GM11168 (cell line): ENCODE measurements around the gene MRPL23.

Source experiments
- in situ Hi-C: fragments of 300-500 bp; cut with MboI; formaldehyde crosslinking; loops from one replicate; pipeline ENCODE4 v1.12.0; 2022; ENCODE audit warnings: low sequenced_read_pairs; ENCODE audit not compliant: unreplicated experiment

MRPL23 gene

GRCh38 chr11:1946812-1947484 is at the start of gene MRPL23:
MRPL23 (plus strand) TSS chr11:1947332; CDS start chr11:1947363, 31 bp downstream.
- in situ Hi-C loops: no loop called here

GRCh38 chr11:1899090-1899489 is 48.0 kb upstream of the MRPL23 start:
- in situ Hi-C loops: loop anchor here (5.0 kb wide), 1 partner anchor 43 kb away; no protein-coding TSS in a partner anchor

DNA sequence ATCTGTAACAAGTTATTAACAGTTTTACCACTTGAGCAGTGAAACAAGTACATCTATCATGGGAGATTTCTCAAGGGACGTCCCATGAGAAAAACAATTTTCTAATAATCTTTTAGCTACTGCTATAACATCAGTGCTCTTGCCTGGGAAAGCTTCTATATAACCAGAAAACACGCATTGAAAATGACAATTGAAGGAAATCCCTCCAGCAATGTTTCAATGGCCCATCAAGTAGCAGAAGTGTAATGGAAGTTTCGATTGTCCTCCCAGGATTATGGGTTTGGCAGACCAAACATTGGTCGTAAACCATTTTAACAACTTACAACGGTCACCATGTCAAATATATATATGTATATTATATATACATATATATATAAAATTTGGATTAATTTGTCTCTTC is 47.4 kb upstream of the MRPL23 start:
- in situ Hi-C loops: loop anchor here (5.0 kb wide), 1 partner anchor 43 kb away; no protein-coding TSS in a partner anchor

DNA sequence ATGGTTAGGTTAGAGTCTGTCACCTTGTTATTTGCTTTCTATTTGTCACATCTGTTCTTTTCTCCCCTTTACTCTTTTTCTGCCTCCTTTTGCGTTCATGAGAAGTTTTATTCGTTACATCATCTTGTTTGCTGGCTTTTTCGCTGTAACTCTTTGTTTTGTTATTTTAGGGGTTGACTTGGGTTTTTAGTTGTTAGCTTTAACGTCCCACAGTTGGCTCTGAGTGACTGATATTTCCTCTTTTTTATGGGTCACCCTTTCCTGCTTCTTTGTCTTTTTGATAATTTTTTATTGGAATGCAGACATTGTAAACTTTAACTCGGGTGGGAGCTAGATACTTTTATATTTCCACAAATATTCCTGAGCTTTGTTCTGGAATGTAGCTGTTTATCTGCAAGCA is 41.0 kb upstream of the MRPL23 start:
- in situ Hi-C loops: no loop called here

DNA sequence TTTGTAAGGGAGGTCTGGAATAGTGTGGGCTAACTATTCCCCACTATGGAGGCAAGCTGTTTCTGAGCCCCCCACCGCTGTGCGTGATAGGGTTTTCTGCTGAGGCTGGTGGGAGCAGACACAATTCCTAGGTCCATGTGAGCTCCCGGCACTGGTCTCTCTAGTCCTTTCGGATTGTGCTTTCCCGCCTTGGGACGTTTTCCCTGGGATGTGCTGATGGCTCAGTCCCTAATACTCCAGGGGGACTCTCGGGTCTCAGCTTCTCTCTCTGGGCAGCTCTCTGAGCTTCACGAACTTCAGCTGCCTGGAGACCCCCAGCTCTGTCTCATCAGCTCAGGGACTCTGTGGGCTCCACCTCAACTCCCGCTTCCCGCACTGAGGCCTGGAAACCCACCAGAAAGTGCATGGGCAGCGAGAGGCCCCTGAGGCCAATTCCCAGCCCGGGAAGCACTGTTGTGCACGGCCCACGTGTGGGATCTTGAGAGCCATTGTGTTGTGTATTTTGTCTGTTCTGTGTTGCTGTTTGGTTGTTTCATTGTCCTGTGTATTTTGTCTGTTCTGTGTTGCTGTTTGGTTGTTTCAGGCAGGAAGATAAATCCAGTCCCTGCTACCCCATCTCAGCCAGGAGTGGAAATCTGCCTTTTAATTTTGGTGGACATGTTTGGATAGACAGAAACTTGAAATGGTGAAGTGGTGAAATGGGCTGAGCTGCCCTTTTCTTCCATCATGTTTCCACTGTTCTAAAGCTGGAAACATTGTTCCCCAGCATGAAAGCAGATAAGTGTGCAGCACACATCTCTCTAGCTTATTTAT is 40.3 kb upstream of the MRPL23 start:
- in situ Hi-C loops: no loop called here

DNA sequence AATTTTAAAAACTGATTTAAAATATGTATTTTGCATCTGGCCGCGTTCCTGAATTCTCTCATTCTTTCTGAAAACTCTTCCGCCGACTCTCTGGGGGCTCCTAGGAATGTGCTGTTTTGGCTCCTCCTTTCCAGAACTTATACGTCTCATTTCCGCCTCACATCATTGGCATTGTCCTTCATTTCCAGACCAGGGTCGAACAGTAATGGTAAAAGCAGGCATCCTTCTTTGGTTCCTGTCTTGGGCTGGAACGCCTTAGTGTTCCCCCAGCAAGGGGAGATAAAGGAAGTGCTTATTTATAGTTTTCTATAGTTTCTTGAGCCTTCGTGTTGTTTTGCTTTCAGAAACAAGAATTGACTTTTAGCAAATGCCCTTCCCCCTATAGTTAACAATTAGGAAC is 38.5 kb upstream of the MRPL23 start:
- in situ Hi-C loops: no loop called here

DNA sequence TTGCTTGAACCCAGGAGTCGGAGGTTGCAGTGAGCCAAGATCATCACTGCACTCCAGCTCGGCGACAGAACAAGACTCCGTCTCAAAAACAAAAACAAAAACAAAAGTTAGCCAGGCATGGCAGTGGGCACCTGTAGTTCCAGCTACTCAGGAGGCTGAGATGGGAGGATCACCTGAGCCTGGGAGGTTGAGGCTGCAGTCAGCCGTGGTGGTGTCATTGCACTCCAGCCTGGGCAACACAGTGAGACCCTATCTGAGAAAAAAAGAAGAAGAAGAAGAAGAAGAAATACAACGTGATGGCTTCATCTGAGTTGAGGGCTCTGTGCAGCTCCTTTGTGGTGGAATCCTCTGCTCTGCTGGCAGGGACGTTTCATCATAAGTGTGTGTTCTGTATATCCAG is 37.6 kb upstream of the MRPL23 start:
- in situ Hi-C loops: no loop called here

- in situ Hi-C loops: no loop called here
These were observed 34.7 kb upstream of the MRPL23 start for GRCh38 chr11:1912289-1912878.

GRCh38 chr11:1913271-1914060 is 33.7 kb upstream of the MRPL23 start:
- in situ Hi-C loops: no loop called here

DNA sequence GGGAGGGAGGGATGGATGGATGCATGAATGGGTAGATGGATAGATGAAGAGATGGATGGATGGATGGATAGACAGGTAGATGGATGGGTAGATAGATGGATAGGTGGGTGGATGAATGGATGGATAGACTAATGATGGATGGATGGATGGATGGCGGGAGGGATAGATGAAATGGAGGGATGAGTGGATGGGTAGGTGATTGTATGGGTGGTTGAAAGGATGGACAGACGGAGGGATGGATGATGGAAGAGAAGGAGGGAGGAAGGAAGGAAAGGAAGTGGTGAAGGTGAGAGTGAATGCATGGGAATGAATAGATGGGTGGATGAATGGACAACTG is 31.4 kb upstream of the MRPL23 start:
- in situ Hi-C loops: loop anchor here (5.0 kb wide), 1 partner anchor 63 kb away; the partner anchor contains the start of gene LSP1

DNA sequence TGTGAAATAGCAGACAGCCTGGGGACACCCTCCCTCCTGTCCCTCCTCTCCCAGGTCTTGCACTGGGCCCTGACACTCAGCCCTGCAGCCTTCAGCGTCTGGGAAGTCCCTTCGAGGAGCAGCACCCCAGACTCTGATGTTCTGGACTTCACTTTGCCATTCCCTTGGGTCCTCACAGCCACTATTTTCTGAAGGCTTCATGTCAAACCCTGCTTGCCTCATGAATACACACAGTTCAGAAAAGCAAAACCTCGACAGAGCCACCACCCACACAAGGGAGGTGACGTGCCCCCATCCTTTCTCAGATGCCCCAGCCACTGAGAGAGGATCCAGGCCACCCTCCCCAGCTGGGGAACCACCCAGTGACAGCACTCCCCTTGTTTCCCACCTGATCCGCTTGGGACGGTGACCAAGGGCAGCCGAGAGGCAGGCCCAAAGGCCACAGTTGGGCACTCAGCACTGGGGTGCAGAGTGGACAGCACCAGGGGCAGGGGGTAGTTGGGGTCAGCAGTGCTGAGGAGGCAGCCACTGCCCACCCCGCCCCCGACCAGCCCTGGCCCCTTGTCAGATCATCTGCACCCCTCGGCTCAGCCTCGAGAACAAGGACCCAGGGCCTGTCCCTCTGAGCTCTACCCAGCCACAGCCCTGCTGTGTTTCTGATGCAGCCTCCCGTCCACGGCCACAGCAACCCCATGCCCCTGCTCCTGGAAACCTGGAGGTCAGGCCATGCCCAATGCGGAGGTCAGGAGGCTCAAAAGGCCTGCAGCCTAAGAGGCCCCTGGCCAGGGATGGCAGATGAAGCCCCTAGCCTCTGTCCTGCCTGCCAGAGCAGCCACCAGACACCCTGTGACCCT is 30.8 kb upstream of the MRPL23 start:
- in situ Hi-C loops: loop anchor here (5.0 kb wide), 1 partner anchor 64 kb away; the partner anchor contains the start of gene LSP1

DNA sequence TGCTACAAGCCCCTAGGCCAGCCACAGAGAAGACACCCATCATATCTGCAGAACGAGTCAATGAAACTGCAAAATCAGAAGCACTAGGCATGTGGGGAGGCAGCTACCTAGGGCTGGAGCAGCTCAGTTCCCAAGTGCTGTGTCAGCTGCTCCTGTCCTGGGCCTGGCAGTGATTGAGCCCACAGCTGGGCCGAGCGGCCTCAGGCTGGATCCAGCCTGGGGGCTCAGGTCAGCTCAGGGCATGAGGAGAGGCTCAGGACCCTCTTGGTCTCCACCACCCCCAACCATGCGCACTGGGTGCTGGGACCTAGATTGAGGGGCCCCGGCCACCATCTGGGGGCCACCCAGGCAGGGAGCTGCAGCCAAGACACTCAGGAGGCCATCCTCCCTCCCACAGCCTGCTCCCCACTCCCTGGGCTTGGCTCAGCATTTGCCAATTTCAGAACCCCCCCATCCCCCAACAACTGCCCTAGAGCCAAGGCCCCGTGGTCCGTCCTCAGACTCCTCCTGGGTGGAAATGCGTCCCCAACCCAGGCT is 30.1 kb upstream of the MRPL23 start:
- in situ Hi-C loops: loop anchor here (5.0 kb wide), 1 partner anchor 65 kb away; the partner anchor contains the start of gene LSP1

GRCh38 chr11:1917523-1918435 is 29.4 kb upstream of the MRPL23 start:
- in situ Hi-C loops: loop anchor here (5.0 kb wide), 1 partner anchor 65 kb away; the partner anchor contains the start of gene LSP1

- in situ Hi-C loops: loop anchor here (5.0 kb wide), 1 partner anchor 66 kb away; the partner anchor contains the start of gene LSP1
These were observed 28.5 kb upstream of the MRPL23 start for GRCh38 chr11:1918436-1919315.

DNA sequence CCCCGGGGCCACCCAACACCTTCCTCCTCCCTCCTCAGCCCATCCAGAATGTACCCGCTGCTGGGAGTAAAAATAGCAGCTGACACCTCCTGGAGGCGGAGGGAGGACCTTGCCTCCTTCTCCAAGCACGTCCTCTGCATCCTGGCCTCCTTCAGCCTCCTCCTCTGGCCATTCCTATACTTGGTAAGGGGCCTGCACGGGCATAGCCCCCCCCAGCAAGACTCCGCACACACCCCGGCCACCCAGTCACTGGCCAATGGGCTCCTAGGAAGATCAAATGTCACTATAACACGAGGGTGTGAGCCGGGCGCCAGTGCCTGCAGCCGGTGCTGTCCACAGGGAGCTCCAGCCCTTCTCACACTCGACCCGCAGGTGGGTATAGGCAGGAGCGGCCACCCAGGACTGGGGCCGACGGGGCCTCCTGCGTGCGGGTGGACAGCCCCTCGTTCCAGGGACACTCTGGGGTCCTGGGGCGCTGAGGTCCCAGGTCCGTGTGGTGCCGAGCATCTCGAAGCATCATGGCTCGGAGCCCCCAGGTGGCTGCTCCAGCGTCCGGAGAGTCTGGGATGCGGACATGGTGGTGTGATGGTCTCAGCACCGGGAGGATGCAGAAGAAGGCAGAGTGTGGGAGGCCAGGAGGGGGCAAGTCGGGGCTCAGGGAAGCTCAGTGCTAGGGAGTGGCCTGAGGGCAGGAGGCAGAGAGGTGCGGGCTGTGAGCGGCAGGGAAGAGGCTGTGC is 27.6 kb upstream of the MRPL23 start, which contains the start of gene TNNT3:
Gene TNNT3 (plus strand): TSS at position 313 of the 737 bp plus-strand sequence. CDS start 3,172 bp downstream, outside the sequence.
- in situ Hi-C loops: loop anchor here (5.0 kb wide), 1 partner anchor 67 kb away; the partner anchor contains the start of gene LSP1
